Measurements from ENCODE around the gene ROPN1B.

ROPN1B gene

GRCh38 chr3:126025862-126026261 is 56.9 kb downstream of the ROPN1B start:
- H3K9me3 Mint-ChIP-seq: peaks cover 12% of the 10 kb centered on the region
- ATAC-seq (no peak), DNase-seq (no peak)
- H3K4me1 Mint-ChIP-seq: peaks cover 7% of the 10 kb centered on the region
- H3K27me3 Mint-ChIP-seq: no peaks in the 10 kb centered on the region
- H3K4me3 Mint-ChIP-seq: no peak overlapping the region
- H3K36me3 Mint-ChIP-seq (ENCODE audit: low read depth): peaks cover 32% of the 10 kb centered on the region
- no peak overlapping the region for H3K27ac Mint-ChIP-seq

- Mint-ChIP-seq H3K9me3 (peaks cover 12% of the 10 kb centered on the region), H3K4me3 (no peak overlapping the region), H3K4me1 (peaks cover 7% of the 10 kb centered on the region), H3K36me3 (ENCODE audit: low read depth) (peaks cover 32% of the 10 kb centered on the region), H3K27ac (no peak overlapping the region), H3K27me3 (no peaks in the 10 kb centered on the region)
- ATAC-seq: no peak
- no peak for DNase-seq
Measured at GRCh38 chr3:126026277-126026751, 57.3 kb downstream of the ROPN1B start.

GRCh38 chr3:126026761-126027160 is 57.8 kb downstream of the ROPN1B start:
- ATAC-seq (no peak), DNase-seq (no peak)
- H3K4me1 Mint-ChIP-seq: peaks cover 7% of the 10 kb centered on the region
- H3K27ac Mint-ChIP-seq: no peak overlapping the region
- H3K4me3 Mint-ChIP-seq: no peak overlapping the region
- H3K27me3 Mint-ChIP-seq: no peaks in the 10 kb centered on the region
- peaks cover 12% of the 10 kb centered on the region for H3K9me3 Mint-ChIP-seq
- peaks cover 33% of the 10 kb centered on the region for H3K36me3 Mint-ChIP-seq (ENCODE audit: low read depth)

- no peak for DNase-seq
- H3K36me3 Mint-ChIP-seq (ENCODE audit: low read depth): peaks cover 33% of the 10 kb centered on the region
- no peaks in the 10 kb centered on the region for H3K27me3 Mint-ChIP-seq
- no peak overlapping the region for H3K27ac Mint-ChIP-seq
- peaks cover 12% of the 10 kb centered on the region for H3K9me3 Mint-ChIP-seq
- peaks cover 7% of the 10 kb centered on the region for H3K4me1 Mint-ChIP-seq
- H3K4me3 Mint-ChIP-seq: no peak overlapping the region
- ATAC-seq: no peak
Measured at GRCh38 chr3:126028096-126028495, 59.1 kb downstream of the ROPN1B start.

GRCh38 chr3:126029241-126029640 is 60.3 kb downstream of the ROPN1B start:
- Mint-ChIP-seq H3K4me3 (no peak overlapping the region), H3K27ac (no peak overlapping the region), H3K27me3 (no peaks in the 10 kb centered on the region), H3K36me3 (ENCODE audit: low read depth) (peaks cover 33% of the 10 kb centered on the region), H3K4me1 (peaks cover 7% of the 10 kb centered on the region), H3K9me3 (peaks cover 12% of the 10 kb centered on the region)
- ATAC-seq: no peak
- DNase-seq: no peak

- Mint-ChIP-seq H3K9me3 (peaks cover 12% of the 10 kb centered on the region), H3K4me1 (peaks cover 7% of the 10 kb centered on the region), H3K27ac (no peak overlapping the region), H3K4me3 (no peak overlapping the region), H3K36me3 (ENCODE audit: low read depth) (peaks cover 35% of the 10 kb centered on the region), H3K27me3 (no peaks in the 10 kb centered on the region)
- DNase-seq (no peak), ATAC-seq (no peak)
Measured at GRCh38 chr3:126030455-126030854, 61.5 kb downstream of the ROPN1B start.

GRCh38 chr3:126031981-126032471 is 63.0 kb downstream of the ROPN1B start:
- no peaks in the 10 kb centered on the region for H3K27me3 Mint-ChIP-seq
- H3K27ac Mint-ChIP-seq: no peak overlapping the region
- peaks cover 12% of the 10 kb centered on the region for H3K9me3 Mint-ChIP-seq
- ATAC-seq (no peak), DNase-seq (no peak)
- H3K36me3 Mint-ChIP-seq (ENCODE audit: low read depth): peaks cover 37% of the 10 kb centered on the region
- H3K4me3 Mint-ChIP-seq: no peak overlapping the region
- H3K4me1 Mint-ChIP-seq: peaks cover 2% of the 10 kb centered on the region
